Liver (tissue), 3 donors: ENCODE results near the gene BPIFB4.

Experiments used
- EGR1 ChIP-seq, 2 donors: IDR thresholded peaks; 2 replicates each; pipeline ENCODE4 v1.6.1; 2016 to 2018; ENCODE audit warnings: antibody characterized with exemption in 2 of 2, low read depth in 2 of 2
- FOXA1 ChIP-seq: IDR thresholded peaks from 2 replicates; pipeline ENCODE4 v1.6.1; 2016; ENCODE audit warnings: antibody characterized with exemption
- JUND ChIP-seq, 2 donors: IDR thresholded peaks; 2 replicates each; pipeline ENCODE4 v1.6.1; 2016; ENCODE audit warnings: antibody characterized with exemption in 2 of 2
- RAD21 ChIP-seq, 2 donors: IDR thresholded peaks; 2 replicates each; pipeline ENCODE4 v1.6.1; 2016; ENCODE audit warnings: antibody characterized with exemption in 2 of 2, mild to moderate bottlenecking in 2 of 2
- REST ChIP-seq: IDR thresholded peaks from 2 replicates; pipeline ENCODE4 v1.6.1; 2016; ENCODE audit warnings: antibody characterized with exemption, mild to moderate bottlenecking
- RXRA ChIP-seq, 2 donors: IDR thresholded peaks; 2 replicates each; pipeline ENCODE4 v1.6.1; 2017 to 2018; ENCODE audit warnings: antibody characterized with exemption in 2 of 2, mild to moderate bottlenecking in 1 of 2
- SP1 ChIP-seq: IDR thresholded peaks from 2 replicates; pipeline ENCODE4 v1.6.1; 2018; ENCODE audit warnings: antibody characterized with exemption, mild to moderate bottlenecking
- TAF1 ChIP-seq: conservative IDR thresholded peaks from 2 replicates; pipeline ENCODE4 v1.6.1; 2016; ENCODE audit warnings: antibody characterized with exemption, mild to moderate bottlenecking
- YY1 ChIP-seq: IDR thresholded peaks from 2 replicates; pipeline ENCODE4 v1.6.1; 2016; ENCODE audit warnings: antibody characterized with exemption, mild to moderate bottlenecking
- ZBTB33 ChIP-seq: IDR thresholded peaks from 2 replicates; pipeline ENCODE4 v1.6.1; 2016; ENCODE audit warnings: antibody characterized with exemption
- TF ChIP-seq, protein P1 (sequence below): fragments of 150-350 bp; IDR thresholded peaks from 2 replicates; pipeline ENCODE4 v1.5.1; 2017; ENCODE audit warnings: improper control_type of control experiment, low read depth, low read length; ENCODE audit not compliant: missing input control
- TF ChIP-seq, protein P2 (sequence below): IDR thresholded peaks from 2 replicates; pipeline ENCODE4 v1.6.1; 2016; ENCODE audit warnings: antibody characterized with exemption
- TF ChIP-seq, protein P3 (sequence below): IDR thresholded peaks from 2 replicates; pipeline ENCODE4 v1.6.1; 2016; ENCODE audit warnings: antibody characterized with exemption
- donor health status: healthy.
- donor health status: healthy.

GRCh38 chr20:33051333-33051732 is 28.1 kb upstream of the BPIFB4 start:
- TF ChIP-seq, protein P1, sequence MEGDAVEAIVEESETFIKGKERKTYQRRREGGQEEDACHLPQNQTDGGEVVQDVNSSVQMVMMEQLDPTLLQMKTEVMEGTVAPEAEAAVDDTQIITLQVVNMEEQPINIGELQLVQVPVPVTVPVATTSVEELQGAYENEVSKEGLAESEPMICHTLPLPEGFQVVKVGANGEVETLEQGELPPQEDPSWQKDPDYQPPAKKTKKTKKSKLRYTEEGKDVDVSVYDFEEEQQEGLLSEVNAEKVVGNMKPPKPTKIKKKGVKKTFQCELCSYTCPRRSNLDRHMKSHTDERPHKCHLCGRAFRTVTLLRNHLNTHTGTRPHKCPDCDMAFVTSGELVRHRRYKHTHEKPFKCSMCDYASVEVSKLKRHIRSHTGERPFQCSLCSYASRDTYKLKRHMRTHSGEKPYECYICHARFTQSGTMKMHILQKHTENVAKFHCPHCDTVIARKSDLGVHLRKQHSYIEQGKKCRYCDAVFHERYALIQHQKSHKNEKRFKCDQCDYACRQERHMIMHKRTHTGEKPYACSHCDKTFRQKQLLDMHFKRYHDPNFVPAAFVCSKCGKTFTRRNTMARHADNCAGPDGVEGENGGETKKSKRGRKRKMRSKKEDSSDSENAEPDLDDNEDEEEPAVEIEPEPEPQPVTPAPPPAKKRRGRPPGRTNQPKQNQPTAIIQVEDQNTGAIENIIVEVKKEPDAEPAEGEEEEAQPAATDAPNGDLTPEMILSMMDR = no peak
- TF ChIP-seq YY1 (no peak), RXRA (IDR thresholded peaks at IDR 0.05) (no peak), RAD21 (IDR thresholded peaks at IDR 0.05) (no peak), SP1 (no peak), REST (no peak), FOXA1 (no peak), ZBTB33 (no peak), TAF1 (no peak), JUND (IDR thresholded peaks at IDR 0.05) (no peak), EGR1 (IDR thresholded peaks at IDR 0.05; ENCODE audit: low read depth in 2 of 2) (no peak)
- TF ChIP-seq, protein P2, sequence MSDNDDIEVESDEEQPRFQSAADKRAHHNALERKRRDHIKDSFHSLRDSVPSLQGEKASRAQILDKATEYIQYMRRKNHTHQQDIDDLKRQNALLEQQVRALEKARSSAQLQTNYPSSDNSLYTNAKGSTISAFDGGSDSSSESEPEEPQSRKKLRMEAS = no peak
- TF ChIP-seq, protein P3, sequence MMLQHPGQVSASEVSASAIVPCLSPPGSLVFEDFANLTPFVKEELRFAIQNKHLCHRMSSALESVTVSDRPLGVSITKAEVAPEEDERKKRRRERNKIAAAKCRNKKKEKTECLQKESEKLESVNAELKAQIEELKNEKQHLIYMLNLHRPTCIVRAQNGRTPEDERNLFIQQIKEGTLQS = no peak
